Vagina (tissue), 2 donors: Measurements from ENCODE around the gene SLC25A47.

Source experiments
- POLR2AphosphoS5 ChIP-seq, 2 donors: sonication (generic); formaldehyde crosslinking; IDR thresholded peaks; one replicate each; pipeline ENCODE4 v1.9.0; 2017; ENCODE audit warnings: antibody characterized with exemption in 2 of 2, mild to moderate bottlenecking in 2 of 2, low read depth in 1 of 2; ENCODE audit not compliant: insufficient read depth in 1 of 2
- TF ChIP-seq, protein P1 (sequence below), 3 experiments: fragments of 450-650 bp in 2 of 3; fragments of 200-600 bp in 1 of 3; sonication (generic) in 1 of 3; IDR thresholded peaks; one replicate each; pipeline ENCODE4 v1.5.1; 2017 to 2019; ENCODE audit warnings: antibody characterized with exemption in 3 of 3, mild to moderate bottlenecking in 2 of 3, moderate library complexity in 2 of 3

DNA sequence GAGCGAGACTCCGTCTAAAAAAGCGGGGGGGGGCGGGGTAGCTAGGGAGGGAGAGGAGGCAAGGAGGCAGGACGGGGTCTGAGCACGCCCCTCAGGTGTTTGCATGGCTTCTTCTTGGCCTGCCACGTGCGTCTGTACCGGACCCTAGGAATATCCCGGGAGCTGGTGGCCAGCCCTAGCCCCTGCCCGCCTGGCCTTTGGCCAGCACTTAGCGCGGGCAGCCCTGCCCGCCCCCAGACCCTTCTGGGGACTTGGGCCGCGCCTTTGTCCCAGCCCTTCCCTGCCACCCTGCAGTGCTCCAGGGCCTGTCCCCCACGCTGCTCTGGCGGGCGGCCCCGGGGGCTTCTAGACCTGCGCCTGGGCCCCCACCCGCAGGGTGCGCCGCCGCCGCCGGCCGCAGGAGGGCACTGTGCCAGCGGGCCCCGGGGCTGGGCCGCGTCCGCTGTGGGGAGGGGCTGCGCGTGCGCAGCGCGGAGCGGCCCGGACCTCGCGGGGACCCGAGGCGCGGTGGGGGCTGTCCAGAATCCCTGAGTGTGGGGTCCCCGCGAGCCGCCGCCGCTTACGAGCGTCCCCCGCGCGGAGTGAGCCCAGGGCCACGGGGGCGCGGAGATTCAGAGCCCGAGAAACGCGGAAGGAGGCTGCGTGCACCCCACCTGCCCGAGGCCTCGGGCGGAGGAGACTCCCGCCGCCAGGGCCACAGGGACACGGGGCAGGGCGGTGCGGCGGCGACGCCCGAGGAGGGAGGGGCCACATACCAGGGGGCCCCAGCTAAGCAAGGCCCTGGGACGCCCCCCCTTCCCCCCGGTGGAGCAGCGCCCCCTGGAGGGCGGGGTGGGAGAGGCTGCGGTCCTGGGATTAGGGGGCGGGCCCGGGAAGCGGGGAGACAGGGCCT, 37.9 kb upstream of the SLC25A47 start:
- TF ChIP-seq POLR2AphosphoS5 (IDR thresholded peaks at IDR 0.05; ENCODE audit: insufficient read depth in 1 of 2, low read depth in 1 of 2), result peak in 1 of 2 donors; percentile 65
- TF ChIP-seq, protein P1, sequence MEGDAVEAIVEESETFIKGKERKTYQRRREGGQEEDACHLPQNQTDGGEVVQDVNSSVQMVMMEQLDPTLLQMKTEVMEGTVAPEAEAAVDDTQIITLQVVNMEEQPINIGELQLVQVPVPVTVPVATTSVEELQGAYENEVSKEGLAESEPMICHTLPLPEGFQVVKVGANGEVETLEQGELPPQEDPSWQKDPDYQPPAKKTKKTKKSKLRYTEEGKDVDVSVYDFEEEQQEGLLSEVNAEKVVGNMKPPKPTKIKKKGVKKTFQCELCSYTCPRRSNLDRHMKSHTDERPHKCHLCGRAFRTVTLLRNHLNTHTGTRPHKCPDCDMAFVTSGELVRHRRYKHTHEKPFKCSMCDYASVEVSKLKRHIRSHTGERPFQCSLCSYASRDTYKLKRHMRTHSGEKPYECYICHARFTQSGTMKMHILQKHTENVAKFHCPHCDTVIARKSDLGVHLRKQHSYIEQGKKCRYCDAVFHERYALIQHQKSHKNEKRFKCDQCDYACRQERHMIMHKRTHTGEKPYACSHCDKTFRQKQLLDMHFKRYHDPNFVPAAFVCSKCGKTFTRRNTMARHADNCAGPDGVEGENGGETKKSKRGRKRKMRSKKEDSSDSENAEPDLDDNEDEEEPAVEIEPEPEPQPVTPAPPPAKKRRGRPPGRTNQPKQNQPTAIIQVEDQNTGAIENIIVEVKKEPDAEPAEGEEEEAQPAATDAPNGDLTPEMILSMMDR (IDR thresholded peaks at IDR 0.05), result peak; percentile 64 to 72 (median 68)
